Mucosa of descending colon (tissue), 3 donors: Measurements from ENCODE around the gene ARMH3. TPM values are rescaled to one million over a fixed set of nuclear protein-coding genes. Genes with fewer than 3 reads are reported as not detected.
"Not testable (repeated sequence)": the region's sequence is repeated elsewhere in the genome, so short reads cannot be mapped to it uniquely, and the experiment has no call there.

Experiments
- ATAC-seq: fragments of 200-7000 bp; cut with Tn5 transposase; one replicate; pipeline ENCODE4 v1.9.1; 2020; ENCODE audit warnings: mild to moderate bottlenecking, moderate library complexity
- DNase-seq, 3 donors: peaks; one replicate each; pipeline ENCODE4 v3.0.0-alpha.2; 2020
- H3K36me3 ChIP-seq: fragments of 200-600 bp; one replicate; pipeline ENCODE4 v1.8.0; 2021; ENCODE audit warnings: low read depth, mild to moderate bottlenecking
- H3K4me1 ChIP-seq: fragments of 200-600 bp; one replicate; pipeline ENCODE4 v1.8.0; 2021; ENCODE audit warnings: low read depth, mild to moderate bottlenecking
- H3K4me3 ChIP-seq: fragments of 200-600 bp; one replicate; pipeline ENCODE4 v1.8.0; 2021; ENCODE audit warnings: mild to moderate bottlenecking
- H3K9me3 ChIP-seq: fragments of 200-600 bp; one replicate; pipeline ENCODE4 v1.8.0; 2021; ENCODE audit warnings: mild to moderate bottlenecking
- CTCF ChIP-seq: fragments of 200-600 bp; IDR thresholded peaks from one replicate; pipeline ENCODE4 v1.8.0; 2022; ENCODE audit warnings: antibody characterized with exemption, mild to moderate bottlenecking
- intact Hi-C, 2 donors: fragments of 100-400 bp; cut with DNase I in 1 of 2; cut with micrococcal nuclease in 1 of 2; formaldehyde crosslinking; loops; one replicate each; pipeline versions ENCODE4 v1.11.0 to v1.11.1; 2022; cut with DNase I, micrococcal nuclease
- total RNA-seq, 3 donors: library from RNA; stranded (reverse); fragmentation: NEBNext Ultra II Directional in 2 of 3; extraction: Animal tissue kit (Norgen Biotek cat#: 25700) in 2 of 3; gene quantifications; one replicate each; pipeline versions ENCODE4 v1.2.1 to v1.2.4, GENCODE V29; 2021 to 2023
- donor health status: DM: no; HTN: no; CAD: no; lungs with moderate emphysema.
- donor health status: DM: no; HTN: no; CAD: no.
- donor health status: DM: no; HTN: yes; CAD: no.

The ARMH3 gene
- total RNA-seq, 3 donors from 2014 or later = 25.8 to 45.6 (median 28.1) TPM

DNA sequence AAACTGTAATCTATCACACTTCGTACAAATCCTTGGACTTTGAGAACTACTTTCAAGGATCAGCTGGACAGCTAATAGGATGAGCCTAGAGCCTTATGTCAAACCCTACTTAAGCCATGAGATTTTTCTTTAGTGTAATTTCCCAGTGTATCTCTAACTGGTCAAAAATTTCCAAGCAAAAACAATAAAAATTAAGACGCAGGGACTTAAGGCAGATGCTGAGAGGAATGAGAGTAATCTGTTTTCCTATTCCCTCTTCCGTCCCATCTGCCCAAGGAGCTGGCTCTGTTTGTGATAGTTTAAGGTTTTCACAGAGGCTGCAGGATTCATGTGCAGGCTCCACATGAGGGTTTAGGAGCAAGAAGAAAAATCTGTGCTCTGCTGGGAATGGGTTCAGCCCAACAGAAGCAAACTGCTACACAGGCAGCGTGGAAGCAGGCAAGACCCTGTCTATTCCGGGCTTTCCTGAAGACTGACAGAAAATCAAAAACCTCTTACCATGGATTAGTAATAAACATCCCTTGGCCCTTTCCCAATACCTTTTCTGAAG, 62.2 kb downstream of the ARMH3 start:
- Histone ChIP-seq H3K36me3 (peaks cover 8% of the 10 kb centered on the region), H3K4me3 (no peak overlapping the region), H3K4me1 (peaks cover 5% of the 10 kb centered on the region), H3K9me3 (no peaks in the 10 kb centered on the region)
- intact Hi-C loops = no loop called here
- ATAC-seq (no peak), DNase-seq (no peak)
- no peak for TF ChIP-seq CTCF

GRCh38 chr10:101993221-101993620, 62.8 kb downstream of the ARMH3 start:
- peaks cover 8% of the 10 kb centered on the region for H3K36me3 ChIP-seq
- DNase-seq = no peak
- H3K4me1 ChIP-seq = peaks cover 5% of the 10 kb centered on the region
- H3K9me3 ChIP-seq = no peaks in the 10 kb centered on the region
- no peak for ATAC-seq
- H3K4me3 ChIP-seq = no peak overlapping the region
- TF ChIP-seq CTCF = no peak
- intact Hi-C loops = no loop called here

- intact Hi-C loops = no loop called here
- no peaks in the 10 kb centered on the region for H3K9me3 ChIP-seq
- no peak for ATAC-seq
- DNase-seq = no peak
- no peak for TF ChIP-seq CTCF
- peaks cover 8% of the 10 kb centered on the region for H3K36me3 ChIP-seq
- H3K4me3 ChIP-seq = no peak overlapping the region
- no peaks in the 10 kb centered on the region for H3K4me1 ChIP-seq
Measured at GRCh38 chr10:101987136-101987535, 68.8 kb downstream of the ARMH3 start.

DNA sequence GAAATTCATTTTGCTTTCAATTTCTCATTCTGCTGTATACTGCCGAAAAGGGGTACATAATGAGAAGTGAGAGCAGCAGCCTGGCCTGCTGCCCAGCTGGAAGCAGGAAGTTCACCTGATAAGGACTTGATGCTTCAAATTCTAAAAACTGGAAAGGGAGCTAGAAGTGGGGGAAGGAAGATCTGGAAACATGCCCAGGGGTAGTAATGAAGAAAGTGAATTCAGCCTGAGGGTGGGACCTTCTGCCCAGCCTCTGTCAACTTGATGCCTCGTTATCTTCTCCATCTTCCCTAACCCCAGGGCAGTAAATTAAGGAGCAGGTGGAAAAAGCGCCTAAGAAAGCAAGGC, 69.4 kb downstream of the ARMH3 start:
- H3K36me3 ChIP-seq = peaks cover 8% of the 10 kb centered on the region

GRCh38 chr10:101980677-101981076, 75.3 kb downstream of the ARMH3 start:
- H3K36me3 ChIP-seq, H3K9me3 ChIP-seq, H3K4me3 ChIP-seq, H3K4me1 ChIP-seq, ATAC-seq, intact Hi-C loops, DNase-seq: not testable (repeated sequence)

More for the DNA sequence above, 69.4 kb downstream of the ARMH3 start:
- Histone ChIP-seq H3K4me3 (no peak overlapping the region), H3K4me1 (no peaks in the 10 kb centered on the region), H3K9me3 (no peaks in the 10 kb centered on the region)
- DNase-seq (peak in 1 of 3 donors; percentile 23), ATAC-seq (peak; percentile 65)
- intact Hi-C loops = no loop called here
- TF ChIP-seq CTCF = no peak

- ATAC-seq (no peak), DNase-seq (no peak)
- H3K36me3 ChIP-seq = no peaks in the 10 kb centered on the region
- H3K4me3 ChIP-seq = no peak overlapping the region
- intact Hi-C loops = no loop called here
- H3K9me3 ChIP-seq = no peaks in the 10 kb centered on the region
- H3K4me1 ChIP-seq = no peaks in the 10 kb centered on the region
- TF ChIP-seq CTCF = no peak
Measured at GRCh38 chr10:101974091-101974971, 81.6 kb downstream of the ARMH3 start.
